Kidney glomerular epithelial cell (primary cell): ENCODE results near the gene ENOPH1.
"Not testable (repeated sequence)": the region's sequence is repeated elsewhere in the genome, so short reads cannot be mapped to it uniquely, and the experiment has no call there.

Experiments
- DNase-seq: peaks from one replicate; lab custom pipeline; 2025; lab: John Stamatoyannopoulos, UW

ENOPH1 gene

GRCh38 chr4:82473080-82473479 lies 42.7 kb downstream of the ENOPH1 start:
- not testable (repeated sequence) for DNase-seq

- no peak for DNase-seq
Measured at GRCh38 chr4:82473621-82474164, 43.3 kb downstream of the ENOPH1 start.

GRCh38 chr4:82475931-82476330 lies 45.5 kb downstream of the ENOPH1 start:
- DNase-seq = not testable (repeated sequence)

DNA sequence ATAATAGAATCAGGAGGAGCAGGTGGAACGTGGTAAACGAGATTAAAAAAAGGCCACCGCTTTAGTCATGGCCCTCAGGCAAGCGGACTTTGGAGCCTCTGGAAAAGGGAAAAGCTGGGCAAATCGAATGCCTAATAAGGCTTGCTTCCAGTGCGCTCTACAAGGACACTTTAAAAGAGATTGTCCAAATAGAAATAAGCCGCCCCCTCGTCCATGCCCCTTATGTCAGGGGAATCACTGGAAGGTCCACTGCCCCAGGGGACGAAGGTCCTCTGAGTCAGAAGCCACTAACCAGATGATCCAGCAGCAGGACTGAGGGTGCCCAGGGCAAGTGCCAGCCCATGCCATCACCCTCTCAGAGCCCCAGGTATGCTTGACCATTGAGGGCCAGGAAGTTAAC lies 47.1 kb downstream of the ENOPH1 start:
- not testable (repeated sequence) for DNase-seq

DNA sequence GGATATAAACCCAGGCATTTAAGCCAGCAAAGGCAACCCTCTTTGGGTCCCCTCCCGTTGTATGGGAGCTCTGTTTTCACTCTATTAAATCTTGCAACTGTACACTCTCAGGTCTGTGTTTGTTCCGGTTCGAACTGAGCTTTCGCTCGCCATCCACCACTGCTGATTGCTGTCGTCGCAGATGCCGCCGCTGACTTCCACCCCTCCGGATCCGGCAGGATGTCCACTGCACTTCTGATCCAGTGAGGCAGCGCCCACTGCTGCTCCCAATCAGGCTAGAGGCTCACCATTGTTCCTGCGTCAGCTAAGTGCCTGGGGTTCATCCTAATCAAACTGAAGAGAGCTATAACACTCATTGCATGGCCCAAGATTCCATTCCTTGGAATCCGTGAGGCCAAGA lies 49.2 kb downstream of the ENOPH1 start:
- no peak for DNase-seq

- no peak for DNase-seq
Measured at GRCh38 chr4:82480771-82481505, 50.5 kb downstream of the ENOPH1 start.

GRCh38 chr4:82481506-82481840 lies 51.1 kb downstream of the ENOPH1 start:
- DNase-seq = no peak

DNA sequence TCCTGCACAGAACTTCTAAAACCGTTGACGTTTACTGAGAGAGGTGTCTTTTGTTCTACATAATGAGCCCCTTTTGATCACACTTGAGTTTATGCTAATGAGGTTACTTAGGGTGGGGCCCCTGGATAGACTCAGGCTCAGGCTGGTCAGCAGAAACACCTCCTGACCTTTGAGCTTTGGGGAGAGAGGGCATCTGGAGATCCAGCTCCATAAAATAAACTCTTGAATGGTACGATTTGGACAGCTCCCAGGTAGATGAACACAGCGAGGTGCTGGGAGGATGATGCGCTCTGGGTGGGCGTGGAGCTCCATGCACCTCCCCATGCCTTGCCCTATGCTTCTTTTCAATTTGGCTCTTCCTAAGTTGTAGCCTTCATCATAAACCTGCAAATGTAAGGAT lies 52.0 kb downstream of the ENOPH1 start:
- DNase-seq = no peak

DNA sequence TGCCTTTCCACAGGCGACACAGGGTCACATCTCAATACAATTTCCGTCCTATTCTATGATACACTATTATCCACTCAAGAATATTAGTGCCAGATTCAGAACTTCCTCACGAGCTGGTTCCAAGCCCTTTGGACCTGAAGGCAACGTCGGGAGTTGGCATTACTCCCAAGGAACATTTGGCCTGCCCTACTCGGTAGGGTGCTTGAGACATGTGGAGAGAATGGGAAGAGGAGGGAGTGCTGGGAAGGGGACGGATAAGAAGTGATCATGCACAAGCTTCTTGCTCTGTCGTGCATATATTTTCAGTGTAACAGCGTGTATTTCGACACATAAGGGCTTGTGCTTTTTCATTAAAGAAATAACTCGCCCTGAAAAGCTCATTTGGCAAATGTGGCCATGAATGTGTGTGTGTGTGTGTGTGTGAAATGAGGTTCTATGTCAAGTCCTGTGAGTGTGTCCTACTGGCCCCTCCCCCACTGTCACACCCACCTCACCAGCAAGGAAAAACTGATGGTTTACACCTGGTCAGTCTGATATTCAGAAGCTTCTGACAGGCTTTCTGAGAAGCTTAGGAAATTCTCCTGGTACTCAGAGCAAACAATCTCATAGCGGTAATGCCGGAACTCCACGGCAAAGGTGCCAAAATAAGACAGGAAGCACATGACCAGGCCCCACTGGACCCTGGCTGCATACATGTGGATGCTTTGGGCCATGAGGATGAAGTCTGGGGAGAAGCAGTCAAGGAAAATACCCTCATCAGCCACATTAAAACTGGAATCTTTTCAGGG lies 54.8 kb downstream of the ENOPH1 start:
- DNase-seq = no peak

DNA sequence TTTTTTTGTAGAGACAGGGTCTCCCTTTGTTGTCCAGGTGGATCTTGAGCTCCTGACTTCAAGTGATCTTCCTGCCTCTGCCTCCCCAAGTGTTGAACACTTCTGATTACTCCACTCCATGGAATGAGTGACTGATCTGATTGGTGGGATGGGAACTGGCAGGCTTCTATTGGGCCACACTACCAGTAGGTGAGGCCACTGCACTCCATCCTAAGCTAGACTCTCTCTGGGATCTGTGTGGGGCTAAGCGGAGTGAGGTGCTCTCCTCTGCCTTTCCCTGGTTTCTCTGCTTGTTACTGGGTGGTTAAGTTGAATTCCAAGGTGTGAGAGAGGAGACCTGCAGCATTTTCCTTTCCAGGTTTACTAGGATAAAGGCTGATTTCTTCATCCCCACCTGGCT lies 58.7 kb downstream of the ENOPH1 start:
- no peak for DNase-seq

DNA sequence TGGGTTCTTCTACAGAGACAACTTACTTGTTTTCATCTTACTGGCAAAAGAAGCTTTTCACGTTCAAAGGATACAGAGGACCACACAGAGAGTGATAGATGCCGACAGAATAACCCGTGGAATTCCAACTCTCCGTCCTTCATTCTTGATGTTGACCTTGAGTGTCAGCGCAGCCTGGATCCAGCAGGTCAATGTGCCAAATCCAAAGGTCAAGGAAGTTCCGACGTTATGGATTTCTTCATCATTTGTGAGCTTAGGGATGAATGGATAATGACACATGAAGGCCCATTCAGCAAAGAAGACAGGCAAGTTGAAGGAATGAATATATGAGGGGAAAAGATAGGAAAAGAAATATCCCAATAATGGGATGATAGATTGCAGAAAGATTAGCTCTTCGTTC lies 59.6 kb downstream of the ENOPH1 start:
- DNase-seq = no peak

- no peak for DNase-seq
Measured at GRCh38 chr4:82491251-82491960, 61.0 kb downstream of the ENOPH1 start.

DNA sequence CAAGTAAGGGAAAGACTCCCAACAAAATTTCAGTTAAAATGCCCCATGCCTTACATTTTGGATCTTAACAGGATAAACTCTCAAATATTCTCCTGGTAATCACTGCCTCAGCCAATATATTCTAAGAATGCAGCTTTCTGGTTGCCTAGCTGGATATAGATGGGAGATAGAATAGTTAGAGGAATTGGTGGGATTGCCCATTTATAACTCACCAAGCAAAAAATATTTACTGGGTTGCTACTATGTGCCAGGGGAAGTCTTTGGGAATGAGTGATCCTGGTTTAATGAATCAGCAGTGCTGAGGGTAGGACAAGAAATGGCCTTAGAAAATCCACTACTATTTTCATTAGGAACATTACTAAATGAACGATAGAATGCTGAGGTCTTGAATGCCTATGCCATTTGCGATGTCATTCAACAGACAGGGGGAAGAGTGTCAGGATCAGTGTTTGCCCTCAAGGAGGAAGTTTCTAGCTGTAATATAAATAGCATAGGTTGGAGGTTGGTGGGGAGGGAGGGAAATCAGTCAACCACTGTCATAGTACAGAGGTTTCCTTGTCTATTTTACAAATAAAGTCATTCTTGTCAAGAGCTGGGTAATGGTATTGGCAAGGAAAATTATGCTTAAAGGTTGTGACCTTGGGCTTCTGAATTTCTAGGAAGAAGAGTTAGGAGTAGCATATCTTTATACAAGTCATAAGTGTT lies 63.5 kb downstream of the ENOPH1 start:
- no peak for DNase-seq

GRCh38 chr4:82495666-82496065 lies 65.3 kb downstream of the ENOPH1 start:
- DNase-seq = no peak

DNA sequence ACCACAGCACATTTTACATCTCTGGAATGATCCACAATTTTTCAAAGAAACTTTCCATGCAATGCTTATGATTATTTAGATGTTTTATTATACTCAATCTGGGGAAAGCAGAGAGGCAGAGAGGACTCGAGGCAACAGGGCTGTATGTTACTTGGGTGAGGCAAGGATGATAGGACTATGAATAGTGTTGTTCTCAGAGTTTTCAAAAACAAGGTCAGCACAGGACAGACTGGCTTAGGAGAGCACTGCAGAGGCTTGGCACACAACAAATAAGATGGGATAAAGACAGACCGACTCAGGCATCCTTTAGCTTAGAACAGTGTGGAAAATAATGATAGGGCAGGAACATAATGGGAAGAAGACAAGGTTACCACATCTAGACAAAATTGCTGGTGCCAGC lies 66.0 kb downstream of the ENOPH1 start:
- DNase-seq = no peak

- no peak for DNase-seq
Measured at GRCh38 chr4:82499738-82500434, 69.5 kb downstream of the ENOPH1 start.

- no peak for DNase-seq
Measured at GRCh38 chr4:82500435-82501153, 70.2 kb downstream of the ENOPH1 start.

DNA sequence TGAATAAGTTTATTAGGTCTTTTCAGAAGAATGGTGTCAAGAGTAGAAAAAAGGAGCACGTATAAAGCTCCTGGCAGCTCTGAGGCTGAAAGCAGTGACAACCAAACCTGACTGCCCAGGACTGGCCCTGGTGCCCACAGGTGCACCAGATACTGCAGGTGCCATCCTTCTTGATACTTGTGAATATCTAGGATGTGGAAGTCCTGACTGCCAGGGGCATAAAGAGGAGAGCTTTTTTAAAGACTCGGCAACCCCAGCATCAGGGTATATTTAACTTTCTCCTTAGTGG lies 70.7 kb downstream of the ENOPH1 start:
- no peak for DNase-seq

DNA sequence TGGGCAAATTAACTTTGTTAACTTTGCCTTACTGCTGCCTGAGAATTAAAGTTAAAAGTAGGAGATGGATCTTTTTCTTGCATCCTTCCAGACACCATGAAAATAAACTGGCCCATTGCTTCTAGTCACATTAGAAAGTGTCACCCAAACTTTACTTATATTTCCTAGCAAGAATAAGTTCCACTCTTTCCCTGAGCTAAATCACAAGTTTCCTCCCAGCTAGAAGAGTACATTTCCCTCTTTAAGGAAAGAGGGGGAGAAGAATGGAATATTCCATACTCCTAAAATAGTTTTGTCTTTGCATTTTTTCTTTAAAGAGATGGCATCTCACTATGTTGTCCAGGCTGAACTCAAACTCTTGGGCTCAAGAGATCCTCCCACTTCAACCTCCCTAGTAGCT lies 77.6 kb downstream of the ENOPH1 start:
- no peak for DNase-seq

DNA sequence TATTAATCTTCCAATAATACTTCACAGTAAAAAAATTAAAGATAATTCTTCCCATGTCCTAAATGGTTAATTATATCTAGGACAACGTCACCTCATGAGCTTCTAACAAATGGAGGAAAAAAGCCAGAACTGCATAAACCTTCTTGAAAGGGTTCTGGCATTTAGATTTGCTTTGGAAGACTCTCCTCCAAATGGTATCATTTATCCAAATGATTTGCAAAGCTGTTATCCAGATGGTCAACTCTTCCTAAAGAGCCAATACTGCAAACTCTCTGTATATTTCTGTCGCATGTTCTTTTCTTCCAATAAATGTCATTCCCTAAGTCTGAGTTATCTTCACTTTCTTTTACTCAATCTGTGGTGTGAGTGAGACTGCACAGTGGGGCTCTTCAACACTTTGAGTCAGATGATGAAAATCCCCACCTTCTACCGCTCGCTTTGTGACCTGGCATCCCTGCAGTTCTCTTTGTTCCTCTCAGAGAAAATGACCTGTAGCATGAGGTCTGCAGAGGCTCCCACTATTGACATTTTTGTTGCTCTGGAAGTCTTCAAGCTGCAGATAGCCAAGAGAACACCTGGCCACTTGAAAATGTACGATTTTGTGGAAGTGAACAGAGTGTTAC lies 78.5 kb downstream of the ENOPH1 start:
- DNase-seq = no peak

DNA sequence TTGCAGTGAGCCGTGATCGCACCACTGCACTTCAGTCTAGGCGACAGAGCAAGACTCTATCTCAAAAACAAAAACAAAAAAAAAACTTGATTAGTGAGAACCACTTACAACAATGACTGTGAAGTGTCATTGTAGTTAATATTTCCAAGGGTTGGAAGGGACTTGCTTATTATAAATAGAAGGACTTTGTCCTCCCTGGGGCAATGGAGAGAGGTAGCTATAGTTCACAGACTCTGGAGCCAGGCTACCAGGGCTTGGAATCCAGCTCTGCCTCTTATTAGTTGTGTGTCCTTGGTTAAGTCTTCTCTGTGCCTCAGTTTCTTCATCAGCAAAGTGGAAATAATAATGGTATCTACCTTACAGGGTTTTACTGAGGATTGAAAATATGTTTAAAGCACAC lies 79.8 kb downstream of the ENOPH1 start:
- DNase-seq = no peak
